NCI-H2171 treated with DMSO at 0.1 percent for 48 hours (cell line): Measurements from ENCODE around the gene DNAH3.
"Not testable (repeated sequence)": the region's sequence is repeated elsewhere in the genome, so short reads cannot be mapped to it uniquely, and the experiment has no call there.

Experiments
- DNase-seq: peaks from one replicate; lab custom pipeline; 2025; lab: John Stamatoyannopoulos, UW

The DNAH3 gene

DNA sequence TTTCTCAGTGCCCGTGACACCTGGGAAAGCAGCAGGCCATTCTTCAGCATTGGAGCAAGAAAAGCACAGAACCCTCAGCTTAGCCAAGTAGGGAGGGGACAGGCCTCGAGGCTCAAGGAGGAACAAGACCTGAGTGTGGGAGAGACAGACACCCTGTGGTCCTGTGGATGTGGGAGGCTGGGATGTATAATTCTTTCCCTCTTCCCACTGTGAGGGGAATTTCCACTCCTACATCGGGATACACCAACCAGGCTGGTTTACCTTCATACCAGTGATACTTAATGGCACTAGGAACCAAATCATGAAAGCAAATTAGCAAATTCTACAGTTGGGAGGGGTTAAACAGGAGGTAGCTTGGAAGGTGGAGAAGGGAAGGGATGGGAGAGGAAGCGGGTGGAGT lies 208.4 kb downstream of the DNAH3 start:
- DNase-seq: no peak

GRCh38 chr16:20941636-20941926 lies 209.1 kb downstream of the DNAH3 start:
- no peak for DNase-seq

- DNase-seq: no peak
These were observed 209.6 kb downstream of the DNAH3 start for GRCh38 chr16:20940871-20941635.

GRCh38 chr16:20939611-20940010 lies 211.0 kb downstream of the DNAH3 start:
- no peak for DNase-seq

DNA sequence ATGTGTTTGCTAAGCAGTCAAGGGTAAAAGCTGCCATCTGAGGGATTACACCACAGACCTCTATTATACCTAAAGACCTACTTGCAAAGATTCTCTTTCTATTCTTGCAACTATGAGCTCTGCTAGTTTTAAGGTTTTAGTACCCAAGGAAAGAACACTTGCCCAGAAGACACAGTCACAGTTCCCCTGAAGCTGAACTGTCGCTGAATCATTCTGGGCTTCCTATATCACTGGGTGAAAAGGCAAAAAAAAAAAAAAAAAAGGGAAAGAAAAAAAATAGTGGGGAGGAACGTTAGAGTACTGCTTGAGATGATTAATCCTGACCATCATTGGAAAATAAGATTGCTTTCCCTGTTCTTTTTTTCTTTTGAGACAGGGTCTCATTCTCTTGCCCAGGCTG lies 212.2 kb downstream of the DNAH3 start:
- peak; percentile 13 for DNase-seq

DNA sequence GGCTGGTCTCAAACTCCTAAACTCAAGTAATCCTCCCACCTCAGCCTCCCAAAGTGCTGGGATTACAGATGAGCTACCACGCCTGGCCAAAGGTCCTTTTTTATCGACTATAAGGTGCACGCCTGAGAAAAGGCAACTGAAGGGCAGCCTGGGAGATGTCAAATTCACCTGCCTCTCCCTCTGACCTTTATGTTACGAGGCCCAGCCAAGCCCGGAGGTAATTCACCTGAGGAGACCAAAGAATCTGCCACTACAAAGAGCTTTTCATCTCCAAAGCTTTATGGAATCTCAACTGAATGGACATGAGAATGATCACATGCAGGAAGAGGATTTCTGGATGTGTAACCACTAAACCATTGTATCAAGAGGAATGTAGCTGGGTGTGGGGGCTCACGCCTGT lies 212.9 kb downstream of the DNAH3 start:
- no peak for DNase-seq

DNA sequence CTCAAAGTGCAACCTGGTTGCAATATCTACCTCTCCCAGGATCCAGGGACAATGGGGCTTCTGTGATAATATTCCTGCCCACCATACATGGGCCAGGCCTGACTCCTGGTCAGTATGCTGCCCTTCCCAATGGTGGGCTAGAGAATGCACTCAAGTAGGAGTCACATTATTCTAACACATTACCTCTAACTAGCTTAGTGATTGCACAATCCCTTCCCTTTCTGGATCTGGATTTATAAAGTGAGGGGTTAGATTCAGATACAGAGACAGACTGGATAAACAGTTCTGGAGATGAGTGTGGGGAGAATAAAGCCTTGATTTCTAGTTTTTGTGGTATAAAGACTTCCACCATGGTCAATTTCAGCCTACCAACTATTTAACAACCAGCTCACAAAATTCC lies 217.1 kb downstream of the DNAH3 start:
- DNase-seq: no peak

- no peak for DNase-seq
These were observed 219.5 kb downstream of the DNAH3 start for GRCh38 chr16:20931066-20931600.

DNA sequence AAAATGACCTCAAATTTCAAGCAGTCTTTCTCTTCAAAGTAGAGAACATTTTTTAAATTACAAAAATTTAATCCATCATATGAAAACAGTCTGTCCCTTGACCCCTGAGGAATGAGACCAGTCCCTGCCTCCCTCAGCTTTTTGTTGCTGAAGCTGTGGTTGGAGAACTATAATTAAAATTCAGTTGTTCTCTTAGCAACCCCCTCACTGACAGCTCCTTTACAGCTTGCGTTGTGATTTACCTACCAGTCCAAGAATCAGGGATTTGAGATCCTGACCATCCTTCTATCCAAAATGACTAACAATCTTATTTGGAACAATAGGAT lies 220.3 kb downstream of the DNAH3 start:
- DNase-seq: no peak

DNA sequence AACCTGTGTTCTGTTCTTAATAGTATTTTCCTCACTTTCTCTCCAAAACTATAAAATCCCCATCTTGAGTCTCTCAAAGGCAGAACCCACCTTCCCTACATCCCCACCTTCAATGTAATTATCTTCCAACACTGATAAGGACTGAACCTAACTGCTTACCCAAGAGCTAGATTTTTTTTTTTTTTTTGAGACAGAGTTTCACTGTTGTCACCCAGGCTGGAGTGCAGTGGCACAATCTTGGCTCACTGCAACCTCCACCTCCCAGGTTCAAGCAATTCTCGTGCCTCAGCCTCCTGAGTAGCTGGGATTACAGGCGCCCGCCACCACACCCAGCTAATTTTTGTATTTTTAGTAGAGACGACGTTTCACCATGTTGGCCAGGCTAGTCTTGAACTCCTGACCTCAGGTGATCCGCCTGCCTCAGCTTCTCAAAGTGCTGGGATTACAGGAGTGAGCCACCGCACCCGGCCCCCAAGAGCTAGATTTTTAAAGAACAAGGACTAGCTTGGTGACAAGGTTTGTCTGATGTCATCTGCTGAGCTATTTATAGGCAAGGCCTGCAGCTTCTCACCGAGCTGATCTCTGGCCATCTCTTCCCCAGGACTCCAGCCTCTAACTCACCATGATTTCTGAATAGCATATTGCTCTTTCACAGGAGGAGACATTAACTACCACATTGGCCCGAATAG lies 220.8 kb downstream of the DNAH3 start:
- DNase-seq: not testable (repeated sequence)

DNA sequence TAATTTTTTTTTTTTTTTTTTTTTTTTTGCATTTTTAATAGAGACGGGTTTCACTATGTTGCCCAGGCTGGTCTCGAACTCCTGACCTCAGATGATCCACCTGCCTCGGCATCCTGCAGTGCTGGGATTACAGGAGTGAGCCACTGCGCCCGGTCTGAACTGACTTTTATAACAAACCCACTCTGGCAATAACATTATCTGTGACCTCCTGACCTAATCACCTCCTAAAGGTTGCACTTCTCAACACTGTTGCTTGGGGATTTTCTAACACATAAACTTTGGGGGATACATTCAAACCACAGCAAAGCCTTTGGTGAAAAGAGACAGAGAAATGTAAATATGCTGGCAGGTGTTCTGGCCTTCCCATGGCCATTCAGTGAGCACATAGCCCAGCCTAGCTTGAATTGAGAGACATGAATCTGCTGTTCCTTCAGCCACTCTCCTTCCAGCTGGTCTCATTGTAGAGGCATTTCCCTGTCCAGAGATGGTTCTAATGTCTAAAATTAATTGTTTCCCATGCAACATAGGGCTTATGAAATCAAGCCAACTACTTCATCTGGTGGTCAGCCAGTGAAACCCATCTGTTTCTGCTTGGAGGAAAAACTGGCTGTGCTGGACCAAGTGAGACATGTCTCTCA lies 221.8 kb downstream of the DNAH3 start:
- DNase-seq: no peak

- no peak for DNase-seq
These were observed 224.9 kb downstream of the DNAH3 start for GRCh38 chr16:20925751-20926150.

- DNase-seq: no peak
These were observed 226.8 kb downstream of the DNAH3 start for GRCh38 chr16:20923876-20924275.

DNA sequence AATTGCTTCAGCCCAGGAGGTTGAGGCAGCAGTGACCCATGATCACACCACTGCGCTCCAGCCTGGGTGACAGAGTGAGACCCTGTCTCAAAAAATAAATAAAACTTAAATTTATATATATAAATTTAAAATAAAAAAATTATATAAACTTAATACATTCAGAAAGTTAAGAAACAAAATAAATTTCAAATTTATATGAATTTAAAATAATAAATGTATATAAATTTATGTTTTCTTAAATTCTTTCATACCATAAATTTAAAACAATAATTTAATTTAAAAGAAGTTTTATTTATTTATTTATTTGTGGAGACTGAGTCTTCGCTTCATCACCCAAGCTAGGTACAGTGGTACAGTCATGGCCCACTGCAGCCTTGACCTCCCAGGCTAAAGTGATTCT lies 229.8 kb downstream of the DNAH3 start:
- DNase-seq: no peak

- DNase-seq: no peak
These were observed 230.6 kb downstream of the DNAH3 start for GRCh38 chr16:20920091-20920490.

DNA sequence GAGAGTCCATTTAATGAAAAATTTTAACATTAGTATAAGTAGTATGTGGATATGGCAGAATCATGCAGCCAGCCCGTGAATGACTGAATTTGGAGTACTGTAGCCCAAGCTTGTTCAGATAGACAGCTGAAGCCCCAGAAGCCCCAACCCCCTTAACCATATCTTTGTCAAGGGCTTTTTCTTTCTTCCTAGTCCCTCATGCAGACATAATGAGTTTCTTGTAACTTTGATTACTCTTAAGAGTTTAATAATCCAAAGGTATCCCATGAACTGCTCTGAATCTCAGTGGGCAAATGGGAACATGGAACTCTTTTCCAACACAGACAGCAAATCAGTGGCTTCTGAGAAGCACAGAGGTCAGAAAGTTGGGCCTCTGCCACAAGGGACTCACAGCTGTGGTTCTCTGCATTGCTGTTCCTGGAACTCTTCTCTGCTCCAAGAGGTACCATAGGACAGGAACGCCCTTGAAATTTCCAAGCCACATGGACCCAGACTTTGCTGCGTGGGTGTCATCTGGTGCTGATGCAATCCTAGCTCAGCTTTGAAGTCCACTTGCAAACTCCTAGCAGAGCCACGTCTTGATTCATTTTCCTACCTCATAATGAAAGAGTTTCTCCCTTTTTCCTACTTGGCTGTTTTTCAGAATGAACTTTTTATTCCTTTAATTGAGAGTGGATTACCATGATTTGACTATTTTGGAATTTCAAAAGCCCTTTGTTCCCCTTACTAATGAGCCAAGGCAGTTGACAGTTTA lies 232.0 kb downstream of the DNAH3 start:
- no peak for DNase-seq

GRCh38 chr16:20916942-20917341 lies 233.7 kb downstream of the DNAH3 start:
- no peak for DNase-seq

GRCh38 chr16:20916289-20916688 lies 234.4 kb downstream of the DNAH3 start:
- DNase-seq: no peak

DNA sequence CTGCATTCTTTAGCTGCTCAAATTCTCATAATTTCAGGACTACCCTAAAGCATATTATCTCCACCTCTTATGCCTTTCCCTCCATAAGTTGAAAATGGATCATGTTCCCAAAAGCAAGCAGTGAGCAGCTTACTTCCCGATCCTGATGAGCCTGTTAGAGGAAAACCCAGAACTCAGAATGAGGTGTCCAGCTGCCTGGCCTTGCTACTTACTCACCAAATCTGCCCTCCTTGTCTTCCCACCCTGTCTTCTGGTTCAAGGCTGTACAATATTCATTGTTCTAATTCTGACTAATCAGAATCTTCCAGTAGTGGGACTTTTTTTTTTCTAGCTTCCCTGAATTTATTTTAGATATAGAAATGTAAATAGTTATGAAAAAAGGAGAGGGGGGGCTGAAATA lies 239.3 kb downstream of the DNAH3 start:
- no peak for DNase-seq

GRCh38 chr16:20910781-20911321 lies 239.8 kb downstream of the DNAH3 start:
- DNase-seq: no peak

DNA sequence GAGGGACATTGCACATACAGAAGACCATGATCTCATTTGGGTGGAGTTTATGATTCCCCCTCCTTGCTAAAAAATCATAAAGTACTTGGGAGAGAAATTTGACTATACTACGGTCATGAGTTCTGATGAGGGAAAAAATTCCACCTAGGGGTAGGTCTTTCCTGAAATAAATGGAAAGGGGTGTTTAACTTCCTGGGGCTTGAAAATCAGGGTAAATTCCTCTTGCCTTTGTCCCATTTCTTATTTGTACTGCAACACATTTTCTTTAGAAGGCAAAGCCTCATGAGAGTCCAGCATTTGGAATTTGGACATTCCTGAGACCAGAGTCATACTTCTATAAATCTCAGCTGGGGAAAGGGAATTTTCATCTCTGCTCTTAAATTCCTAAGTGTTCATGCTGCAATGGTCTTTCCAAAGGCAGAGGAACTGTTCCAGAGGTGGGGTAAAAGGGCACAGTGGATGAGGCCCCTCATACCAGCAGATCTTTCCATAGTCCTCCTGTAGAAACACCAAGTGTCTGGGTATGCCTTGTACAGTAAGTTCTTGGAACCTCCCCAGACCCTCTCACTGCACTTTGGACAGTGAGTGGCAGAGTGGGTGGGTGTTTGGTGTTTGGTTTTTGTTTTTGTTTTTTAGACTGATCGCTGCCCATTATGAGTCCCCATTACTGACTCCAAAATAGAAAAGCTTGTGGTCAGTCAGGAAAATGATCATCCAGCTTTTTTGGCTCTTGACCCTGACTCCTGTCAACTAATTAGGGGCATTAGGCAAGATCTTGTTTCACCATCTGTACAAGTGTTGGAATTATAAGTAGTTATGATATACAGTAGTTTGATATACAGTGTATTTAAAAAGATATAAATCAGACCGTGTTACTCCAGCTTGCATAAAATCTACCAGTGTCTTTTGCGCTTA lies 244.0 kb downstream of the DNAH3 start:
- no peak for DNase-seq
